Measurements from ENCODE around the gene METTL16. TPM values are rescaled to one million over a fixed set of nuclear protein-coding genes. Genes with fewer than 3 reads are reported as not detected.

Gene METTL16
- total and polyA plus RNA-seq, 10 donors = 17.1 to 38.2 (median 27.8) TPM

GRCh38 chr17:2384439-2385127, 127.1 kb downstream of the METTL16 start:
- intact Hi-C loops (cut with DNase I; ENCODE audit: low total_unique reads) = no loop called here
- DNase-seq = no peak
- TF ChIP-seq CTCF (IDR thresholded peaks at IDR 0.05 in 8 of 11, conservative IDR thresholded peaks at IDR 0.05 in 3 of 11) (no peak), POLR2A (IDR thresholded peaks at IDR 0.05) (no peak), POLR2AphosphoS5 (IDR thresholded peaks at IDR 0.05) (peak in 1 of 3 donors; percentile 63)
- H3K27ac ChIP-seq = no peak overlapping the region
- WGBS, 5 donors = 68 to 84% (median 82%) methylated on average over 22 of the region's 22 CpGs
- peaks cover 4 to 71% (median 40%) of the 10 kb centered on the region in 6 donors for H3K36me3 ChIP-seq
- H3K9me3 ChIP-seq = no peaks in the 10 kb centered on the region
- H3K4me3 ChIP-seq = no peak overlapping the region
- no peaks in the 10 kb centered on the region for H3K27me3 ChIP-seq (replicated peaks in 1 of 7)
- H3K4me1 ChIP-seq = peaks cover 6 to 74% (median 25%) of the 10 kb centered on the region in 6 donors

- Histone ChIP-seq H3K36me3 (peaks cover 4 to 76% (median 48%) of the 10 kb centered on the region in 6 donors), H3K27me3 (replicated peaks in 1 of 7) (no peaks in the 10 kb centered on the region), H3K27ac (peak overlapping the region in 2 of 8 donors; percentile 55 to 69), H3K4me1 (peaks cover 6 to 65% (median 25%) of the 10 kb centered on the region in 6 donors), H3K4me3 (no peak overlapping the region), H3K9me3 (no peaks in the 10 kb centered on the region)
- no peak for DNase-seq
- intact Hi-C loops (cut with DNase I; ENCODE audit: low total_unique reads) = loop anchor here (2.0 kb wide), 1 partner anchor 31 kb away; no protein-coding TSS in a partner anchor
- no peak for TF ChIP-seq POLR2AphosphoS5 (IDR thresholded peaks at IDR 0.05)
- no peak for TF ChIP-seq POLR2A (IDR thresholded peaks at IDR 0.05)
- no peak for TF ChIP-seq CTCF (IDR thresholded peaks at IDR 0.05 in 8 of 11, conservative IDR thresholded peaks at IDR 0.05 in 3 of 11)
- WGBS, 5 donors = 91 to 96% (median 94%) methylated on average over 11 of the region's 11 CpGs
These were observed 128.0 kb downstream of the METTL16 start for GRCh38 chr17:2383628-2384167.

GRCh38 chr17:2380950-2381649, 130.6 kb downstream of the METTL16 start:
- no peak overlapping the region for H3K4me3 ChIP-seq
- H3K27me3 ChIP-seq (replicated peaks in 1 of 7) = no peaks in the 10 kb centered on the region
- H3K9me3 ChIP-seq = no peaks in the 10 kb centered on the region
- H3K27ac ChIP-seq = peak overlapping the region in 2 of 8 donors; percentile 14
- H3K36me3 ChIP-seq = peaks cover 0 to 76% (median 48%) of the 10 kb centered on the region in 6 donors
- TF ChIP-seq POLR2AphosphoS5 (IDR thresholded peaks at IDR 0.05) (peak in 1 of 3 donors; percentile 9), POLR2A (IDR thresholded peaks at IDR 0.05) (no peak), CTCF (IDR thresholded peaks at IDR 0.05 in 8 of 11, conservative IDR thresholded peaks at IDR 0.05 in 3 of 11) (no peak)
- intact Hi-C loops (cut with DNase I; ENCODE audit: low total_unique reads) = no loop called here
- peaks cover 6 to 51% (median 25%) of the 10 kb centered on the region in 6 donors for H3K4me1 ChIP-seq
- DNase-seq = no peak
- WGBS, 5 donors = 44 to 75% (median 68%) methylated on average over 13 to 15 of the region's 15 CpGs
